SIG-M5 treated with dmso at 0.1 percent for 504 hours (cell line): ENCODE measurements around the gene TUBGCP5.

Experiments
- DNase-seq: peaks from one replicate; lab custom pipeline; 2025; ENCODE audit not compliant: unreplicated experiment; lab: John Stamatoyannopoulos, UW

Gene TUBGCP5

GRCh38 chr15:22954798-22955543 is 84.4 kb downstream of the TUBGCP5 start:
- DNase-seq, result no peak

GRCh38 chr15:22954326-22954725 is 85.0 kb downstream of the TUBGCP5 start:
- DNase-seq, result no peak

- DNase-seq, result no peak
Measured at GRCh38 chr15:22952796-22953579, 86.4 kb downstream of the TUBGCP5 start.

GRCh38 chr15:22951381-22952280 is 87.7 kb downstream of the TUBGCP5 start:
- no peak for DNase-seq

GRCh38 chr15:22951031-22951380 is 88.4 kb downstream of the TUBGCP5 start:
- DNase-seq, result no peak

- no peak for DNase-seq
Measured at GRCh38 chr15:22950256-22950990, 88.9 kb downstream of the TUBGCP5 start.
